ENCODE results near the gene OSCAR.

OSCAR gene

DNA sequence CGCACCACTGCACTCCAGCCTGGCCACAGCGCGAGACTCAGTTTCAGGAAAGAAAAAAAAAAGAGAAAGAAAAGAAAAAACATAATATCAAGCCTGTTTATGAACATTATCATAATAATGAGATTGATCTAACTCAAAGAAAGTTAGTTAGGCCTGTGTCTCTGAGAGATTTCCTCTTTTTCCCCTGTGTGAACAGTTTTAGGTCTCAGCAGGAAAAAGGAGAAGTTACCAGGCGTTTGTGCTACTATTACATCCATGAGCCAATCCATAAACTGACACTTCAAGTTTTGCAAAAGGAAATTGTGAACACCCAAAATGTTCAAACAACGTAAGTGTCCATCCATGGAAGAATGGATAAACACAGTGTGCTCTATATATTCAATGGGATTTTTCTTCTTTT is 23.3 kb downstream of the OSCAR start:
- Mint-ChIP-seq H3K4me3 (no peak overlapping the region), H3K27me3 (ENCODE audit: low read depth, poor library complexity) (peaks cover 25% of the 10 kb centered on the region), H3K27ac (no peak overlapping the region), H3K9me3 (peaks cover 35% of the 10 kb centered on the region), H3K4me1 (no peaks in the 10 kb centered on the region), H3K36me3 (ENCODE audit: low read depth) (no peaks in the 10 kb centered on the region)
- DNase-seq: no peak
- TF ChIP-seq, protein P1, sequence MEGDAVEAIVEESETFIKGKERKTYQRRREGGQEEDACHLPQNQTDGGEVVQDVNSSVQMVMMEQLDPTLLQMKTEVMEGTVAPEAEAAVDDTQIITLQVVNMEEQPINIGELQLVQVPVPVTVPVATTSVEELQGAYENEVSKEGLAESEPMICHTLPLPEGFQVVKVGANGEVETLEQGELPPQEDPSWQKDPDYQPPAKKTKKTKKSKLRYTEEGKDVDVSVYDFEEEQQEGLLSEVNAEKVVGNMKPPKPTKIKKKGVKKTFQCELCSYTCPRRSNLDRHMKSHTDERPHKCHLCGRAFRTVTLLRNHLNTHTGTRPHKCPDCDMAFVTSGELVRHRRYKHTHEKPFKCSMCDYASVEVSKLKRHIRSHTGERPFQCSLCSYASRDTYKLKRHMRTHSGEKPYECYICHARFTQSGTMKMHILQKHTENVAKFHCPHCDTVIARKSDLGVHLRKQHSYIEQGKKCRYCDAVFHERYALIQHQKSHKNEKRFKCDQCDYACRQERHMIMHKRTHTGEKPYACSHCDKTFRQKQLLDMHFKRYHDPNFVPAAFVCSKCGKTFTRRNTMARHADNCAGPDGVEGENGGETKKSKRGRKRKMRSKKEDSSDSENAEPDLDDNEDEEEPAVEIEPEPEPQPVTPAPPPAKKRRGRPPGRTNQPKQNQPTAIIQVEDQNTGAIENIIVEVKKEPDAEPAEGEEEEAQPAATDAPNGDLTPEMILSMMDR (IDR thresholded peaks at IDR 0.05): no peak

DNA sequence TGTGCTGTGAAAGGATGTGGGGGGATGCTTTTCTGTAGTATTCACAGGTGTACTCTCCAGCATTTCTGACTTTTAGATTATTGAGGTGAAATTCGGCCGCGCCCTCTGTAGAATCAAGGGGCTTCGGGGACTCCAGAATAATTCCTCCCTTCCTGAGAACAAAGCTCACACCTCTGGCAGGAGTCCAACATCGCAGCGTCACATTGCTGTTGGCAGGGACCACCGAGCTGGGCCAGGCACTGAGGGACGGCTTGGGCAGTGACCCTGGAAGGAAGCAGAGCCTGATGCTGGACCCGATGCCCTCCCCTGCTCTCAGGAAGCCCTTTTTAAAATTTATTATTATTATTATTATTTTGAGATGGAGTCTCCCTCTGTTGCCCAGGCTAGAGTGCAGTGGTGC is 25.8 kb downstream of the OSCAR start:
- TF ChIP-seq, protein P1 (IDR thresholded peaks at IDR 0.05): no peak
- Mint-ChIP-seq H3K27me3 (ENCODE audit: low read depth, poor library complexity) (peaks cover 24% of the 10 kb centered on the region), H3K4me1 (no peaks in the 10 kb centered on the region), H3K36me3 (ENCODE audit: low read depth) (no peaks in the 10 kb centered on the region), H3K4me3 (no peak overlapping the region), H3K9me3 (peaks cover 18% of the 10 kb centered on the region), H3K27ac (no peak overlapping the region)
- DNase-seq: no peak

DNA sequence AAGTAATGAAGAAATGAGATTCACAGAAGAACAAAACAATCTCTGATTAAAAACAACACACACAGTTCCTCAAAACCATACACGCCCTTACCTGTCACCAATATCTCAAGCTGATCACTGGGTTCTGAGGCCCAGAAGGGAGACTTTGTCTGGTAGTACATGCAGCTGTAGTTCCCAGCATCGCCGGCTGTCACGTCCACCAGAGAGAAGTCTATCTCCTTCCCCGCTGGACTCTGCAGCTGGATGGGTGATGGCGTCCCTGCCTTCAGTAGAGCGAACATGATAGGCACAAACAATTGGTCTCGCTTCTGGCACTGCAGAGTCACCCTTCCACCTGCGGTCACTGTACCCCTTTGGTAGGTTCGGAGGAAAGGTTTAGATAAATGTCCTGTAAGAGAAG is 26.8 kb downstream of the OSCAR start:
- no peak overlapping the region for H3K27ac Mint-ChIP-seq
- TF ChIP-seq, protein P1 (IDR thresholded peaks at IDR 0.05): no peak
- peaks cover 18% of the 10 kb centered on the region for H3K9me3 Mint-ChIP-seq
- no peak for DNase-seq
- H3K36me3 Mint-ChIP-seq (ENCODE audit: low read depth): no peaks in the 10 kb centered on the region
- no peaks in the 10 kb centered on the region for H3K4me1 Mint-ChIP-seq
- H3K27me3 Mint-ChIP-seq (ENCODE audit: low read depth, poor library complexity): peaks cover 20% of the 10 kb centered on the region
- H3K4me3 Mint-ChIP-seq: no peak overlapping the region

DNA sequence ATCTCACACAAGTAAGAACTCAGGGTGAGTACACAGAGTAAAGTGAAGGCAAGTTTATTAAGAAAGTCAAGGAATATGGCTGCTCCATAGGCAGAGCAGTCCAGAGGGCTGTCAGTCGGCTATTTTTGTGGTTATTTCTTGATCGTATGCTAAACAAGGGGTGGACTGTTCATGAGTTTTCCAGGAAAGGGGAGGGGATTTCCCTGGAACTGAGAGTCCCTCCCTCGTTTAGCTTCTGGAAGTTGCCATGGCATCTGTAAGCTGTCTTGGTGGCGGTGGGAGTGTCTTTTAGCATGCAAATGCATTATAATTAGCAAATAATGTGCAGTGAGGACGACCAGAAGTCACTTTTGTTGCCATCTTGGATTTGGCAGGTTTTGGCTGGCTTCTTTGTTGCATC is 31.1 kb downstream of the OSCAR start:
- DNase-seq: no peak
- Mint-ChIP-seq H3K27me3 (ENCODE audit: low read depth, poor library complexity) (peaks cover 11% of the 10 kb centered on the region), H3K4me3 (no peak overlapping the region), H3K36me3 (ENCODE audit: low read depth) (no peaks in the 10 kb centered on the region), H3K27ac (no peak overlapping the region), H3K4me1 (no peaks in the 10 kb centered on the region), H3K9me3 (peaks cover 21% of the 10 kb centered on the region)
- TF ChIP-seq, protein P1 (IDR thresholded peaks at IDR 0.05): no peak

DNA sequence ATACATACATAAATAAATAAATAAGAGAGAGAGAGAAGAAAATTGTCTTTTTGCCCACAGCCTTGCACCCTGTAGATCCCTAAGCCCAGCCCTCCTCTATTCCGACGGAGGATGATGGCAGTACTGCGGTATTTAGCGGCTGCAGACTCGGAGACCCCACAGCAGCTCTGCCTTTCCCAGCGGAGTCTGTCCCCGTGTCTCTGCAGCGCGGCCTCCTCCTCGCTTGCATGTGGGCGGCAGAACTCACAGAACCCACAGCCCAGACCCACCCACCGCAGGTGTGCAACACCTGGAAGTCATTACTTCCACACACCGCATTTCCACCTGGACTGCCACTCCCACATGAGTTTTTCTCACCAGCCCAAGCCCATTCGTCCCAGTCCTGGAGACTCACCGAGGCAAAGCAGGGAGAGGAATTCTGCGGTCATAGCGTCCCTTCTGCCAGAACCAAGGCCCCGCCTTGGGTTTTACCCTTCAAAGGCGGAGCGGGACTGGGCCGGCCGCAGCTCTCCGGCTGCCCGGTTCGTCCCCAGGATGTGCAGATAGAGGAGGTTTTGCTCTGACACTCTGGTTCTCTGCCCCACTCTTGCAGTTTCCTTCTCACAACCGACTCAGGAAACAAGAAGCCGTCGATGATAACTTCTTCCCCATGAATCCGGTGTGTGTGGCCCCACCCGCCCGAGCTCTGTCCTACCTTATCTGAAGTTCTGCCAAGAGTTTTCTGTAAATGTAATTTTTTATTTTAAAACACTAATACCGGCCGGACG is 37.1 kb downstream of the OSCAR start, which contains the start of gene VSTM1:
Gene VSTM1, minus strand, starts transcription at position 548 of the 767 bp plus-strand sequence. Its CDS starts 120 bp downstream, at position 428.
- Mint-ChIP-seq H3K27me3 (ENCODE audit: low read depth, poor library complexity) (peaks cover 19% of the 10 kb centered on the region), H3K4me3 (no peak within 1 kb of the TSS)
- DNase-seq: no peak

More for the DNA sequence above, 37.1 kb downstream of the OSCAR start, which contains the start of gene VSTM1:
- TF ChIP-seq, protein P1 (IDR thresholded peaks at IDR 0.05): no peak
- H3K27ac Mint-ChIP-seq: no peak within 1 kb of the TSS
- no peaks in the 10 kb centered on the region for H3K4me1 Mint-ChIP-seq
- no peaks in the 10 kb centered on the region for H3K36me3 Mint-ChIP-seq (ENCODE audit: low read depth)
- peaks cover 3% of the 10 kb centered on the region for H3K9me3 Mint-ChIP-seq
